HEK293T (cell line): Measurements from ENCODE around the gene RIT1.
"Not testable (repeated sequence)": the region's sequence is repeated elsewhere in the genome, so short reads cannot be mapped to it uniquely, and the experiment has no call there.

Experiments
- CTCF ChIA-PET: fragments of 350-600 bp; formaldehyde crosslinking; extraction: SDS; loops from one replicate; lab custom pipeline; 2021; ENCODE audit warnings: antibody characterized with exemption, inconsistent platforms; lab: Yijun Ruan, JAX
- POLR2A ChIA-PET: fragments of 350-600 bp; formaldehyde crosslinking; extraction: SDS; loops from one replicate; lab custom pipeline; 2020; ENCODE audit warnings: antibody characterized with exemption, inconsistent platforms; lab: Yijun Ruan, JAX
- DNase-seq: peaks from one replicate; pipeline ENCODE4 v3.0.0; 2012; ENCODE audit warnings: mixed read lengths; ENCODE audit errors: extremely low spot score
- ARNT ChIP-seq: fragments of 450-650 bp; IDR thresholded peaks from 2 replicates; pipeline ENCODE4 v1.6.1; 2017; ENCODE audit warnings: mild to moderate bottlenecking
- BHLHE40 ChIP-seq: fragments of 450-650 bp; IDR thresholded peaks from 2 replicates; pipeline ENCODE4 v1.6.1; 2016; ENCODE audit warnings: mild to moderate bottlenecking, moderate library complexity, borderline replicate concordance
- CTBP1 ChIP-seq: fragments of 450-650 bp; IDR thresholded peaks from 2 replicates; pipeline ENCODE4 v1.6.1; 2016; ENCODE audit warnings: borderline replicate concordance
- ELF4 ChIP-seq: fragments of 450-650 bp; IDR thresholded peaks from 2 replicates; pipeline ENCODE4 v1.6.1; 2017; ENCODE audit warnings: antibody characterized with exemption
- FOXA1 ChIP-seq: fragments of 450-650 bp; IDR thresholded peaks from 2 replicates; pipeline ENCODE4 v1.6.1; 2016; ENCODE audit warnings: mild to moderate bottlenecking
- FOXK2 ChIP-seq: fragments of 450-650 bp; IDR thresholded peaks from 2 replicates; pipeline ENCODE4 v1.6.1; 2016; ENCODE audit warnings: mild to moderate bottlenecking
- FOXM1 ChIP-seq: fragments of 450-650 bp; IDR thresholded peaks from 2 replicates; pipeline ENCODE4 v1.6.1; 2017; ENCODE audit warnings: mild to moderate bottlenecking, borderline replicate concordance
- HDGF ChIP-seq: fragments of 450-650 bp; IDR thresholded peaks from 2 replicates; pipeline ENCODE4 v1.6.1; 2017; ENCODE audit warnings: antibody characterized with exemption, borderline replicate concordance
- L3MBTL2 ChIP-seq: fragments of 450-650 bp; conservative IDR thresholded peaks from 2 replicates; pipeline ENCODE4 v1.6.1; 2016; ENCODE audit warnings: mild to moderate bottlenecking
- LEF1 ChIP-seq: fragments of 450-650 bp; IDR thresholded peaks from 2 replicates; pipeline ENCODE4 v1.6.1; 2017; ENCODE audit warnings: mild to moderate bottlenecking, borderline replicate concordance
- NFRKB ChIP-seq: fragments of 450-650 bp; IDR thresholded peaks from 2 replicates; pipeline ENCODE4 v1.6.1; 2016; ENCODE audit warnings: mild to moderate bottlenecking, moderate library complexity
- PKNOX1 ChIP-seq: fragments of 450-650 bp; IDR thresholded peaks from 2 replicates; pipeline ENCODE4 v1.6.1; 2016
- SP1 ChIP-seq: fragments of 450-650 bp; IDR thresholded peaks from 2 replicates; pipeline ENCODE4 v1.6.1; 2017
- SUZ12 ChIP-seq: fragments of 450-650 bp; IDR thresholded peaks from 2 replicates; pipeline ENCODE4 v1.6.1; 2016; ENCODE audit warnings: mild to moderate bottlenecking
- TARDBP ChIP-seq: fragments of 450-650 bp; IDR thresholded peaks from 2 replicates; pipeline ENCODE4 v1.6.1; 2016
- ZNF384 ChIP-seq: fragments of 450-650 bp; IDR thresholded peaks from 2 replicates; pipeline ENCODE4 v1.6.1; 2016

The RIT1 gene

DNA sequence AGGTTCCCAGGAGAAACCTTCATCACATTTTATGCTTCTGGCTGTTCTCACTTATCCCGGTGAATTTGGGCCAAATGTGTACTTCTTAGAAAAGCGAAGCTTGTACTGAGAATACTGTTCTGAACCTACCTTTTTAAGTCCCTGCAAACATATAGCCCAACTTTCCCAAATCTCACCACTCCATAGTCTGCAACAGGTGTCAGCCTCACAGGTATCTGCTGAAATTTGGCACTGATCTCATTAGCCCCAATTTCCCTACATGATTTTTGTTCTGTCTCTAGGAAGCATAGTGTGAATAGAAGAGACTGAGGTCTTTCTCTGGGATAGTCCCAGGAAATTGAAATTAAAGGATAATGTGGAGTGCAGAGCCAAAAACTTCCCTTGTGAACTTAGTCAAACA, 11.5 kb downstream of the RIT1 start:
- DNase-seq: no peak
- no peak for TF ChIP-seq ARNT
- no peak for TF ChIP-seq PKNOX1
- no peak for TF ChIP-seq BHLHE40
- no peak for TF ChIP-seq SP1
- no peak for TF ChIP-seq SUZ12
- ChIA-PET POLR2A (interaction anchor here (1.6 kb wide), 1 partner anchor 40 kb away, joined by 5 read pairs; the partner anchor contains the start of gene SYT11), CTCF (interaction anchor here (0.8 to 1.0 kb wide), 2 partner anchors 164 to 167 kb away, joined by 3 to 5 read pairs; no protein-coding TSS in a partner anchor)

DNA sequence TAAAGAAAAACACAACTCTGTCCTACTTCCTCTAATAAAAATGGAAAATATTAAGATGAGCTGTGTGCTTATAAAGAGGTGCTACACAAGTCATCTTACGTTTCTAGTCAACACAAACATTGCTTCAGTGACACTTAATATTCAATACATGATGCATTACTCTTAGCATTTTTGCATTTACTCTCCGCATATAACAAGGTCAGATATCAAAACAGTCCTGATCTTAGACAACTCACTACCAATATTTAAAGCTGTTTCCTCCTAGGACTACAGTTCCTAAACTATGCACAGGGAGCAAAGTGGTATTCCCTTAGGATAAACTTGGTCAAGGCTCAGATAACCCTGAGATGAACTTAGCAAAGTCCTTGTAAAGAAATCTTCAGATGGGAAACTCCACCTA, 12.3 kb downstream of the RIT1 start:
- TF ChIP-seq ARNT: no peak
- no peak for TF ChIP-seq FOXK2
- TF ChIP-seq HDGF: no peak
- no peak for TF ChIP-seq PKNOX1
- TF ChIP-seq NFRKB: no peak
- no peak for TF ChIP-seq CTBP1
- no peak for TF ChIP-seq SP1
- TF ChIP-seq FOXM1: no peak
- no peak for TF ChIP-seq SUZ12
- TF ChIP-seq ZNF384: no peak
- TF ChIP-seq TARDBP: no peak
- TF ChIP-seq L3MBTL2: no peak
- TF ChIP-seq FOXA1: no peak
- TF ChIP-seq BHLHE40: no peak
- no peak for TF ChIP-seq ELF4
- TF ChIP-seq LEF1: no peak
- ChIA-PET POLR2A (interaction anchor here (1.6 kb wide), 1 partner anchor 39 kb away, joined by 5 read pairs; the partner anchor contains the start of gene SYT11), CTCF (interaction anchor here (0.8 to 1.0 kb wide), 2 partner anchors 165 to 168 kb away, joined by 3 to 5 read pairs; no protein-coding TSS in a partner anchor)
- no peak for DNase-seq

- DNase-seq: no peak
- ChIA-PET POLR2A (no interaction called here), CTCF (no interaction called here)
- no peak for TF ChIP-seq PKNOX1
- no peak for TF ChIP-seq BHLHE40
- TF ChIP-seq FOXA1: no peak
- no peak for TF ChIP-seq L3MBTL2
- no peak for TF ChIP-seq SP1
- no peak for TF ChIP-seq LEF1
- TF ChIP-seq ARNT: no peak
- TF ChIP-seq FOXM1: no peak
- TF ChIP-seq HDGF: no peak
- no peak for TF ChIP-seq FOXK2
- no peak for TF ChIP-seq TARDBP
- TF ChIP-seq NFRKB: no peak
- no peak for TF ChIP-seq CTBP1
- TF ChIP-seq ELF4: no peak
- TF ChIP-seq ZNF384: no peak
These were observed 13.4 kb downstream of the RIT1 start for GRCh38 chr1:155897746-155898145.

- DNase-seq, CTCF ChIA-PET, POLR2A ChIA-PET: not testable (repeated sequence)
These were observed 14.7 kb downstream of the RIT1 start for GRCh38 chr1:155896476-155896875.

GRCh38 chr1:155895617-155896016, 15.5 kb downstream of the RIT1 start:
- POLR2A ChIA-PET: interaction anchor here (0.6 to 0.7 kb wide), 2 partner anchors 45 to 64 kb away, joined by 3 to 5 read pairs; no protein-coding TSS in a partner anchor
- not testable (repeated sequence) for DNase-seq
- CTCF ChIA-PET: interaction anchor here (0.7 kb wide), 3 partner anchors 8 to 571 kb away, joined by 3 to 7 read pairs (median 4); no protein-coding TSS in a partner anchor

GRCh38 chr1:155893389-155894142, 17.6 kb downstream of the RIT1 start:
- ChIA-PET CTCF (interaction anchor here (0.7 kb wide), 2 partner anchors 35 to 272 kb away, joined by 3 to 4 read pairs; no protein-coding TSS in a partner anchor), POLR2A (interaction anchor here (1.1 to 1.9 kb wide), 3 partner anchors 15 to 34 kb away, joined by 3 to 8 read pairs (median 3); partner anchors contain the start of gene SYT11)
- DNase-seq: no peak
- TF ChIP-seq L3MBTL2 (no peak), FOXA1 (no peak), PKNOX1 (no peak), SP1 (no peak), FOXM1 (no peak), CTBP1 (no peak), LEF1 (no peak), ELF4 (no peak), BHLHE40 (no peak), HDGF (no peak), TARDBP (no peak), SUZ12 (no peak), NFRKB (no peak), ZNF384 (no peak), FOXK2 (no peak)
